Fibroblast of gingiva (primary cell): Measurements from ENCODE around the gene LGALS9.

Experiments used
- DNase-seq: peaks from one replicate; pipeline ENCODE4 v3.0.0-alpha.2; 2011; ENCODE audit warnings: low read depth

Gene LGALS9

DNA sequence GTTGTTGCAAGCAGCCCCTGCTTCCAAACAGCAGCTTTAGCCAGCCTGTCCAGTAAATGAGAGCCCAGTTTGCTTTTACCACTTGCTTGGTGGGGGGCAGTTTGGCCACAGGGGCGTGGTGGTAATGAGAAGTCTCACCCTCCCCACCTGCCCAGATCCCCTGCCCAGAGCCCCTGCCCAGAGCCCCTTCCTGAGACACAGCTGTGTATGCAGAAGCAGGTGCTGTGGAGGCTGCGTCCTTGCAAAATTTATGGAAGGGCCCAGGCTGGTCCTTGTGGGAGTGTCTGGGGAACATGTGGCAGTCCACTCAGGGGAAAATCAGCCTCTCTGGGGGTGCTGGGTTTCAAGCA, 27.6 kb upstream of the LGALS9 start:
- no peak for DNase-seq

DNA sequence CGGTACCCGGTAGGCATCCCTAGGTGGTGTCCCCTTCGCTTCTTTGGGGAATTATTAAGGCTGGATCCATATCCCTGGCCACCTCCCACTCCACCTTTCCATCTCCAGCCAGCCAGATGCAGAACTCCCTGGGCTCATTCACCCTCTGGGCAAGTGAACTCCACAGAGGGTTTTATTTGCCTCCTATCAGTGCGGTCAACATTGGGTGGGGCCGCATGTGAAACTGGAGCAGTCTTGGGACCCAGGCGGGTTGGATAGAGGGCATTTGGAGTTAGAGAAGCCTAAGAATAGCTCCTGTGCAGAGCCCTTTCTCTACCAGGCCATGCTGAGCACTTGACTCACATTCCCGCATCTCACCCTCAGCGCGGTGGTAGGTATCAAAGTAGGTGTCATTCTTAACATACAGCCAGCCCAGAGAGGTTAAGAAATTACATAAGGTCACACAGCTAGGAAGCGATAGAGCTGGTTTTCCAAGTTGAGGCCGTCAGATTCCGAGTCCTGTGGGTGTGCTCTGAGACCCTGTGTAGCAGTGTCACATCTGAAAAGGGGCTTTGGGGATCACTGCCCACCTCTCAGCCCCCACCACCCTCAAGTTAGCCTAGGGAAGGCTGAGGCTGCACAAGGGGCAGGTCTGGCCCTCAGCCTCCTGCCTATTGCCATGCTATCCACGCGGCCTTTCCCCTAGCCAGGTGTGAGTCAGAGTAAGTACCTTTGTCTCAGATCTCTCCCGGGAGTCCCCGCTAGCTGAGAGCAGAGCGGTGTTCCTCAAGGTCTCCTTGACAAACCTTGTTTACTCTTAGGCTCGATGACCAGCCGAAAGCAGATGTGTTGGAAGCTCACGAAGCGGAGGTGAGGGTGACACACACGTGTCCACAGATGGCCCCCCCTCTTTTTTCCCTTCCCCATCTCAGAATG, 26.9 kb upstream of the LGALS9 start:
- no peak for DNase-seq

- DNase-seq = no peak
Measured at GRCh38 chr17:27605409-27605808, 25.6 kb upstream of the LGALS9 start.

GRCh38 chr17:27607521-27608091, 23.4 kb upstream of the LGALS9 start:
- no peak for DNase-seq

DNA sequence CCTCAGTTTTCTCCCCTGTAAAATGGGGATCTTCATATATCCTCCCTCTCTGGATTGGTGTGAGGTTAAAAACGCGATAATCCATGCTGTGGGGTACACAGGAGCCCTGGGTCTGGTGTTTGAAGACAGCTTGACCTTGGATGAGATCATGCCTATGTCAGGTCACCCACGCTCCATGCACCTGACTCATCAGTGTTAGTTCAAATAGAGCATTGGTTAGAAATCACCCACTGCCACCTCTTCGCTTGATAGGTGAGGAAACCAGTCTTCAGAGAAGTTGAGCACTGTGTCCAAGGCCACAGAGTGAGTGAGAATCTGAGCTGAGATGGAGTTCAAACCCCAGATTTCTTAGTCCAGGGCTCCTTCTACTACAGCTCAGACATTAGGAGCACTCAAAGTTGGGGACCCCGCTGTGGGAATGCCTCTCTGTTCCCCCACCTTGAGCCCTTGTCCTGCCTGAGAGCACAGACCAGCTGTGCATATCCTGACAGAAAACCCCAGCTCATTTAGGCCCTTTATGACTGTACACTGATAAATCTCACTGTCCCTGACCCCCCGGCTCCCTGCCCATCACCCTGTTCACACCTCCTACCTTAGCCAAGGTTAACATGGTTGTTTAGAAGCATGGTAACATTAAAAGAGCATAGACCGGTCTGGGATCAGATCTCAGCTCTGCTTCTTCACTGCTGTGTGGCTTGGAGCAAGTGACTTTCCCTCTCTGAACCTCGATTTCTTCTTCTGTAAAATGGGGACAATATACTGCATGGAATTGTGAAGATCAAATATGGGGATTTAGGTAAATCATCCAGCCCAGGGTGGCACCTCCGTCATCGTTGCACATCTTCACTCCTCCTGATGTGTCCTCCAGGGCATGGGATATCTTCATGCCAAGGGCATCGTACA, 22.4 kb upstream of the LGALS9 start:
- DNase-seq = no peak

DNA sequence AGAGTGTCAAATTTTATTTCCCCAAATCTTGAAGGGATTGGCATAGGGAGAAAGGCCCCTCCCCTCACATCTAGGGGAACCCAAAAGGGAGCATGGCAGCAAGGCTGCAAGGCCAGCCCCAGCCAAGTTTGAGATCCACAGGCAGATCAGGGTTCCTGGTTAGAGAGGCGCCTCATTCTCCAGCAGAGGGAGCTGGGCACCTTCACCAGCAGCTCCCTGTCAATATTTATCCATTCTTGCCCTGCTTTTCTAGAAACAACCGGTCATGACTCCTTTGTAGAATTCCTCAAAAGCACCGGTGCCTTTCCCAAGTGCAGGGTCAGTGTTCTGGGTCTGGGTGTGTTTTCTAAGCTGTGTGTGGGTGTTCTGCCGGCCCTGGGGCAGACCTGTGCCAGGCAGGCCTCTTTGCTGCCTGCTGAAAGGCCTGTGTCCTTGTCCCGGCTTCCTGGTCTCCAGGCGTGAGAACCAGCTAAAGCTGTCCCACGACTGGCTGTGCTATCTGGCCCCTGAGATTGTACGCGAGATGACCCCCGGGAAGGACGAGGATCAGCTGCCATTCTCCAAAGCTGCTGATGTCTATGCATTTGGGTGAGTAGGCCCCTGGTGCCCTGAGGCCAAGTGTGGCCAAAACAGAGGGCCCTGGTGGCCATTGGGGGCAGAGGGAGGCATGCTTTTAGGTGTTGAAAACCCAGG, 21.2 kb upstream of the LGALS9 start:
- DNase-seq = peak; percentile 41

- DNase-seq = no peak
Measured at GRCh38 chr17:27610304-27610677, 20.7 kb upstream of the LGALS9 start.

DNA sequence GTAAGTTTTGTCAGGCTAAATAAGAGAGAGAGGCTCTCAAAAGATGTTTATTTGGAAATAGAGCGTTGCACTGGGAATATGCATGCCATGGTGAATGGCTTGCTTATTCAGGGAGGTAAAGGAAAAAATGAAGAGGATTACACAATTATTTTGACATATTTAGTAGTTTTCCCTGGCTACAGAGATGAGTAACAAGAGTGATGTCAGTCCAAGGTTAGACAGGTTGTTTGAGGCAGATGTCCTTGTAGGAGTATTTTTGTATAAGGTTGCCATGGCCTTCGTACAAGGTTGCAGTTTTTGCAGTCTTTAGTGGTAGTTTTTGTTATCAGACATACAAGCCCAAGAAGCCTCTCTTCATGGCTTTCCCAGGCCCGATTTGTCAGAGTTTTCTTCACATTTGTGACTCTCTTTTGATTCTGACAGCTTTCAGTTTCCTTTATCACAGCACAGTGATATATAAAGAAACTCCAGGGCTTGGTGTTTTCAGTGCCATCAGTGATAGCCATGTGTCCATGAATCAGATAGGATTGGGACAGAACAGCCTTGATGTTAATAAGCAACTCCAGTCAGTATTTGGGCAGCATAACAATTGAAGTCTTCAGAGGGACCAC, 18.7 kb upstream of the LGALS9 start:
- no peak for DNase-seq

- no peak for DNase-seq
Measured at GRCh38 chr17:27613433-27613832, 17.6 kb upstream of the LGALS9 start.

- DNase-seq = no peak
Measured at GRCh38 chr17:27615121-27615520, 15.9 kb upstream of the LGALS9 start.

DNA sequence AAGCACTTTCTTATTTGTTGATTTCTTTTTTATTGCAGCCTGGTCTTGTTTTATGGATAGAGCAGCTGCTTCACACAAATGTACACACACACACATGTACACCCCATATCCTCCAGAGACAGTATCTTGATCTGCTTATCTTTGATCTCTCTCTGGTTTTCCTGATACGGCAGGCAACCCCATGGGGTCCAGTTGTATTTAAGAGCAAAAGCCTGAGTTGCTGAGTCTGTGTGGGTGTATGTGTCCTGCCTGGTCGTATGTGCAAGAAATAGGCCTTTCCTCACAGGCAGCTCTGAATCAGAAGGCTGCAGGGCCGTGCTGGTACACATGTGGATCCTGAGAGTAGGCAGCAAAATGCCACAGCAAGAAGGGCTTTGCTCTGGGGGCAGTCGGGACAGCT, 14.6 kb upstream of the LGALS9 start:
- DNase-seq = no peak

DNA sequence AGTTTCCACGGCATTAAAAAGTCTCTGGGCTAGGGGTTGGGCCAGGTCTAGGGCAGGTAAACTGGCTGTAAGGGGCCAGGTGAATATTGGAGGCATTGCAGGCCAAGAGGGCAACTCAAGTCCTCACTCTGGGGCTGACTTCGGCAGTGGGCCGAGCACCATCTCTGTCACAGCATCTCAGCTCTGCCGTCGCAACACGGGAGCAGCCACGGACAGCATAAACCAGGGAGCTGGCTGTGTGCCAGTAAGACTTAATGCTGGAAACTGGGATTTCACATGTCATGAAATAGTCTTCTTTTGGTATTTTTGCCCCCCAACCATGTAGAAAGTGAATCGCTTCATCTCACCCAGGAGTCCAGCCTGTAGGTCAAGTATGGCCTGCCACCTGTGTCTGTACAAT, 12.6 kb upstream of the LGALS9 start:
- no peak for DNase-seq

DNA sequence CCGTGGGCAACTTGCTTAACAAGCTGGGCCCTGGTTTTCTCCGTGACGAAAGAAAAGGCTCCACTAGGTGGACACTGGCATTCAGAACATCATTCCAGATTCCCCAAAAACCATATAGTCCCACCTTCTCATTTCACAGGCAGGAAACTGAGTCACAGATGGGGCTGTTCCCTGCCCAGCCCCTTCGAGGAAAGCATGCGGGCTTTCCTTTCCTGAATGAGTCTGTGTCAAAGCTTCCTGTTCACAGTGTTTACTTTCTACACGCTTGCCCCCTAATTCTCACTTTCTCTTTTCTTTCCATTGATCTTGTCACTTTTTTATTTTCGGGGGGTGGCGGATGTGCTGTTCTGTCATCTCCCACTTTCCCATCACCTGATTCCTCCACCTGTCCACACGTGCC, 10.3 kb upstream of the LGALS9 start:
- no peak for DNase-seq

GRCh38 chr17:27621536-27621935, 9.5 kb upstream of the LGALS9 start:
- DNase-seq = no peak

DNA sequence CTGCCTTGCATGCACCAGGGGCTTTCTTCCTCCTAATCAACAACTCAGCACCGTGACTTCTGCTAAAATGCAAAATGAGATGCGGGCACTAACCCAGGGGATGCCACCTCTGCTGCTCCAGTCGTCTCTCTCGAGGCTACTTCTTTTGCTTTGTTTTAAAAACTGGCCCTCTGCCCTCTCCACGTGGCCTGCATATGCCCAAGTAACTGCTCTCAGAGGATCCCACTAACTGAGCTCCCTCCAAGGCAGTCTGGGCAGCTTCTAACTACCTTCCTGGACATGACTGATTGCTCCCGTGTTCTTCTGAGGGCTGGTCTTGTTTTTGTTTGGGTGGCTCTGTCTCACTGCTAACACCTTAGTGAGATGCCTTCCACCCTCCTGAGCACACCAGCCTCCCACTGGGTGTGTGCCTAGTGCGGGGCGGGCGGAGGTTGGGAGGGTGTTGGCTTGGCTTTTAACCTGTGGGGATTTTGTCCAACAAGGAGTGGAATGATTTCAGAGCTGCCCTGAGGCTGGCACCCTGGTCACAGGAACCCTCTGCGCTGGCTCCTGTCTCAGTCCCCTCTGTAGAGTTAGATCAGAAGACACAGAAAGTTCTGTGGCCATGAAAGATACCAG, 8.9 kb upstream of the LGALS9 start:
- DNase-seq = peak; percentile 15

- no peak for DNase-seq
Measured at GRCh38 chr17:27622986-27623385, 8.0 kb upstream of the LGALS9 start.

GRCh38 chr17:27623614-27624013, 7.4 kb upstream of the LGALS9 start:
- no peak for DNase-seq

- no peak for DNase-seq
Measured at GRCh38 chr17:27624539-27624938, 6.4 kb upstream of the LGALS9 start.

DNA sequence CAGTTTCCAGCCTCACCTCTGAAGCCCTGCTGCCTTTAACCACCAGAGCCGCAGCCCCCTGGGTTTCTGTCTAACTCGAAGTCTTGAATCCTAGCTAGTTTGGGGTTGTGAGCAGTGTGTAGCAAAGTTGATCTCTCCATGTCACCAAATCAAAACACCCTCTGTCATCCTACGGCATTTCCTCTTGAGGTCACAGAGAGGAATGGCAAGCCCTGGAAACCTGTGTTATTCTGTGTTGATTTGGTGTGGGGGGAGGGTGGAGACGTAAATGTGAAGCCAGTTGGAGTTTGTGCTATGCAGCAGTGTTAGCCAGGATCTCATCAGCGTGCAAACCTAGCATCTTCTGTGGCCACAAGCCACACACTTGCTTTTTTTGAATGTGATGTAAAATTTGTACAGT, 5.1 kb upstream of the LGALS9 start:
- DNase-seq = no peak

GRCh38 chr17:27627514-27627913, 3.5 kb upstream of the LGALS9 start:
- no peak for DNase-seq

DNA sequence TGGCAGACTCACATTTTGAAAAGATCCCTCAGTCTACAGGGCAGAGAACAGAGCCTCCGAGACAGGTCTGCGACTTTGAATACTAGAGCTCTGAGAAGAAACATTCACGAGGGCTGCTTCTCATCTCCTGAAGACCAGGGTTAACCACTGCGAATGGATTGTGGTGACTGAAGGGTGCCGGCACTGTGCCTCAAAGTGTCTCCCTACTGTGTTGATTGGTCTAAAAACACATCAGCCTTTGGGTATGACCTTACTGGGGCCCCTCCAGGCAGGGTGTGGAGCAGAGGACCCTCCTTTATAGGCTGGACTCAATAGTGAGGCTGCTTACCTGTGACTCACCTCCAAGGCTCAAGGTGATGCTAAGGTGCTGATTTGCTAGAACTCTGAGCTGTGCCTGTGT, 2.6 kb upstream of the LGALS9 start:
- DNase-seq = no peak
